Right atrium auricular region (tissue), 2 donors: Measurements from ENCODE around the gene SH2D3A. TPM values are rescaled to one million over a fixed set of nuclear protein-coding genes. Genes with fewer than 3 reads are reported as not detected.

Experiments
- DNase-seq: peaks from one replicate; pipeline ENCODE4 v3.0.0-alpha.2; 2019; ENCODE audit warnings: low spot score
- H3K27ac ChIP-seq, 2 donors: fragments of 200-600 bp; sonication (generic); 1 replicate in 1 of 2; 2 replicates in 1 of 2; pipeline ENCODE4 v1.5.1; 2016 to 2019
- H3K27me3 ChIP-seq, 2 donors: fragments of 200-600 bp; sonication (generic); one replicate each; pipeline versions ENCODE4 v1.5.1 to v1.6.0; 2017 to 2019
- H3K36me3 ChIP-seq: fragments of 200-600 bp; sonication (generic); one replicate; pipeline ENCODE4 v1.5.1; 2016
- H3K4me1 ChIP-seq, 2 donors: fragments of 200-600 bp; sonication (generic); one replicate each; pipeline versions ENCODE4 v1.5.1 to v1.6.0; 2017 to 2019
- H3K4me3 ChIP-seq, 2 donors: fragments of 200-600 bp; sonication (generic); 1 replicate in 1 of 2; 2 replicates in 1 of 2; pipeline ENCODE4 v1.5.1; 2017 to 2019; ENCODE audit warnings: mild to moderate bottlenecking in 1 of 2, moderate library complexity in 1 of 2
- H3K9me3 ChIP-seq, 2 donors: fragments of 200-600 bp; sonication (generic); one replicate each; pipeline ENCODE4 v1.5.1; 2019
- CTCF ChIP-seq, 2 donors: fragments of 200-600 bp; sonication (generic); IDR thresholded peaks; one replicate each; pipeline ENCODE4 v1.5.1; 2019; ENCODE audit warnings: antibody characterized with exemption in 2 of 2
- total RNA-seq, 2 donors: library from RNA; depleted of rRNA; stranded (reverse); fragments of >200 nt; gene quantifications; one replicate each; pipeline ENCODE4 v1.1.0, GENCODE V29; 2016

SH2D3A gene
- total RNA-seq, 2 donors from 2014 or later: not detected

GRCh38 chr19:6721138-6721474 lies 46.1 kb downstream of the SH2D3A start:
- Histone ChIP-seq H3K4me3 (no peak overlapping the region), H3K4me1 (no peaks in the 10 kb centered on the region), H3K9me3 (no peaks in the 10 kb centered on the region), H3K36me3 (no peaks in the 10 kb centered on the region), H3K27ac (no peak overlapping the region), H3K27me3 (no peaks in the 10 kb centered on the region)
- no peak for TF ChIP-seq CTCF (IDR thresholded peaks at IDR 0.05)
- no peak for DNase-seq

GRCh38 chr19:6720369-6721137 lies 46.7 kb downstream of the SH2D3A start, which contains the start of gene C3:
Gene C3, minus strand, starts transcription at chr19:6720650. Its CDS starts 61 bp downstream, at chr19:6720589.
- Histone ChIP-seq H3K4me1 (no peaks in the 10 kb centered on the region), H3K36me3 (no peaks in the 10 kb centered on the region), H3K27ac (peak within 1 kb of the TSS in 1 of 2 donors; percentile 31), H3K4me3 (peak within 1 kb of the TSS; percentile 25 to 35), H3K27me3 (no peaks in the 10 kb centered on the region), H3K9me3 (no peaks in the 10 kb centered on the region)
- DNase-seq: peak; percentile 87
- no peak for TF ChIP-seq CTCF (IDR thresholded peaks at IDR 0.05)

- no peak for TF ChIP-seq CTCF (IDR thresholded peaks at IDR 0.05)
- Histone ChIP-seq H3K27ac (no peak overlapping the region), H3K27me3 (no peaks in the 10 kb centered on the region), H3K9me3 (no peaks in the 10 kb centered on the region), H3K4me3 (peak overlapping the region; percentile 25 to 35), H3K4me1 (no peaks in the 10 kb centered on the region), H3K36me3 (no peaks in the 10 kb centered on the region)
- no peak for DNase-seq
Observed at GRCh38 chr19:6719992-6720368, 47.3 kb downstream of the SH2D3A start.

GRCh38 chr19:6719540-6719861 lies 47.7 kb downstream of the SH2D3A start:
- no peaks in the 10 kb centered on the region for H3K9me3 ChIP-seq
- peak overlapping the region in 1 of 2 donors; percentile 35 for H3K4me3 ChIP-seq
- no peaks in the 10 kb centered on the region for H3K36me3 ChIP-seq
- no peaks in the 10 kb centered on the region for H3K4me1 ChIP-seq
- H3K27ac ChIP-seq: peak overlapping the region in 1 of 2 donors; percentile 31
- DNase-seq: no peak
- no peaks in the 10 kb centered on the region for H3K27me3 ChIP-seq
- no peak for TF ChIP-seq CTCF (IDR thresholded peaks at IDR 0.05)

- no peak for DNase-seq
- Histone ChIP-seq H3K36me3 (no peaks in the 10 kb centered on the region), H3K4me1 (no peaks in the 10 kb centered on the region), H3K27me3 (no peaks in the 10 kb centered on the region), H3K27ac (no peak overlapping the region), H3K9me3 (no peaks in the 10 kb centered on the region), H3K4me3 (peak overlapping the region in 1 of 2 donors; percentile 35)
- TF ChIP-seq CTCF (IDR thresholded peaks at IDR 0.05): no peak
Observed at GRCh38 chr19:6718741-6719539, 48.3 kb downstream of the SH2D3A start.
